Endothelial cell of umbilical vein (primary cell): ENCODE measurements around the gene CACNB4. TPM values are rescaled to one million over a fixed set of nuclear protein-coding genes. Genes with fewer than 3 reads are reported as not detected.
A peak's percentile ranks its signal among the peaks of the same experiment; 100 is the strongest.
"Not testable (repeated sequence)": the region's sequence is repeated elsewhere in the genome, so short reads cannot be mapped to it uniquely, and the experiment has no call there.

Experiments used
- BruUV-seq: library from RNA; stranded (reverse); fragments of 400-500 nt; replicated peaks from 2 replicates; lab custom pipeline; 2021; lab: Mats Ljungman, UMichigan
- CTCF ChIA-PET: fragments of 300-600, 350-600 bp; sonication (Branson Sonifier 250); formaldehyde crosslinking; loops from one replicate; lab custom pipeline; 2021; ENCODE audit warnings: antibody characterized with exemption, inconsistent platforms; lab: Charles Lee
- POLR2A ChIA-PET: fragments of 300-600, 350-600 bp; sonication (Branson Sonifier 250); formaldehyde crosslinking; loops from one replicate; lab custom pipeline; 2021; ENCODE audit warnings: antibody characterized with exemption, inconsistent platforms; lab: Charles Lee
- DNase-seq: peaks from one replicate; pipeline ENCODE4 v3.0.0-alpha.2; 2011; ENCODE audit warnings: low read depth, low spot score
- FAIRE-seq: peaks from 2 replicates; lab custom pipeline; 2011; peaks lifted over from hg19 to GRCh38; lab: Jason Lieb, UNC
- H2AFZ ChIP-seq: 2 replicates; pipeline ENCODE4 v1.6.0; 2012; ENCODE audit warnings: low read depth, low read length, control low read depth, inconsistent platforms
- H3K27ac ChIP-seq: 2 replicates; pipeline ENCODE4 v1.5.1; 2011; ENCODE audit warnings: low read depth, mild to moderate bottlenecking, control low read depth, low read length, moderate library complexity; ENCODE audit not compliant: insufficient read depth
- H3K27me3 ChIP-seq, 2 experiments: 2 replicates each; pipeline versions ENCODE4 v1.6.0 to v1.6.1; 2011; ENCODE audit warnings: low read length in 2 of 2, mixed read lengths in 1 of 2; ENCODE audit not compliant: control insufficient read depth in 2 of 2, insufficient read depth in 2 of 2
- H3K36me3 ChIP-seq, 2 experiments: 2 replicates in 1 of 2; 3 replicates in 1 of 2; pipeline ENCODE4 v1.5.1; 2011; ENCODE audit warnings: low read length in 2 of 2, mild to moderate bottlenecking in 1 of 2, moderate library complexity in 1 of 2; ENCODE audit not compliant: control insufficient read depth in 2 of 2, insufficient read depth in 2 of 2; ENCODE audit errors: extremely low read depth in 1 of 2
- H3K4me1 ChIP-seq: 3 replicates; pipeline ENCODE4 v1.5.1; 2011; ENCODE audit warnings: mild to moderate bottlenecking, low read length; ENCODE audit not compliant: control insufficient read depth, insufficient read depth; ENCODE audit errors: extremely low read depth
- H3K4me2 ChIP-seq: 2 replicates; pipeline ENCODE4 v1.6.1; 2011; ENCODE audit warnings: low read length, control low read depth, mixed read lengths; ENCODE audit not compliant: insufficient read depth
- H3K4me3 ChIP-seq, 3 experiments: fragments of 200-600 bp in 1 of 3; sonication (generic), shearing (Covaris generic) in 1 of 3; replicated peaks in 1 of 3; 2 replicates each; pipeline ENCODE4 v1.5.1; 2011 to 2016; ENCODE audit warnings: control low read depth in 3 of 3, low read length in 3 of 3, mild to moderate bottlenecking in 2 of 3, inconsistent platforms in 1 of 3, low read depth in 1 of 3, moderate library complexity in 1 of 3; ENCODE audit not compliant: insufficient read depth in 1 of 3
- H3K79me2 ChIP-seq: 2 replicates; pipeline ENCODE4 v1.6.0; 2012; ENCODE audit warnings: low read length, inconsistent platforms; ENCODE audit not compliant: control insufficient read depth, insufficient read depth
- H3K9ac ChIP-seq: replicated peaks from 2 replicates; pipeline ENCODE3; 2011; ENCODE audit warnings: low read length, control low read depth; ENCODE audit not compliant: insufficient read depth; ENCODE audit errors: extremely low read depth
- H3K9me1 ChIP-seq: replicated peaks from 3 replicates; pipeline ENCODE4 v1.6.0; 2011; ENCODE audit warnings: mild to moderate bottlenecking, low read length; ENCODE audit not compliant: control insufficient read depth, insufficient read depth; ENCODE audit errors: extremely low read depth
- H3K9me3 ChIP-seq: replicated peaks from 2 replicates; pipeline ENCODE4 v1.5.1; 2012; ENCODE audit warnings: low read length, inconsistent platforms; ENCODE audit not compliant: control insufficient read depth, insufficient read depth
- H4K20me1 ChIP-seq: replicated peaks from 2 replicates; pipeline ENCODE3; 2011; ENCODE audit warnings: mild to moderate bottlenecking, low read length; ENCODE audit not compliant: control insufficient read depth, insufficient read depth; ENCODE audit errors: extremely low read depth
- EZH2 ChIP-seq: IDR thresholded peaks from 2 replicates; pipeline ENCODE4 v1.6.1; 2012; ENCODE audit warnings: borderline replicate concordance, low read depth, mild to moderate bottlenecking, moderate library complexity, low read length, inconsistent platforms; ENCODE audit not compliant: severe bottlenecking
- FOS ChIP-seq: IDR thresholded peaks from 2 replicates; pipeline ENCODE4 v1.6.1; 2011; ENCODE audit warnings: mild to moderate bottlenecking, low read length, moderate library complexity, borderline replicate concordance; ENCODE audit not compliant: insufficient read depth
- GATA2 ChIP-seq: IDR thresholded peaks from 2 replicates; pipeline ENCODE4 v1.7.0; 2011; ENCODE audit warnings: low read depth, mild to moderate bottlenecking, moderate library complexity, mixed read lengths, low read length; ENCODE audit not compliant: insufficient read length, insufficient read depth
- JUN ChIP-seq: IDR thresholded peaks from 2 replicates; pipeline ENCODE4 v1.6.1; 2011; ENCODE audit warnings: borderline replicate concordance, low read depth; ENCODE audit not compliant: insufficient read length, insufficient read depth
- MYC ChIP-seq: IDR thresholded peaks from one replicate; pipeline ENCODE4 v1.6.1; 2011; ENCODE audit warnings: mild to moderate bottlenecking, low read depth, low read length
- POLR2A ChIP-seq: IDR thresholded peaks from 2 replicates; pipeline ENCODE4 v1.6.1; 2012; ENCODE audit warnings: low read depth, mild to moderate bottlenecking, control low read depth, low read length
- POLR2AphosphoS5 ChIP-seq: IDR thresholded peaks from 2 replicates; pipeline ENCODE4 v1.6.1; 2012; ENCODE audit warnings: low read depth, mild to moderate bottlenecking, control low read depth, low read length, moderate library complexity; ENCODE audit not compliant: insufficient read depth
- dilution Hi-C: fragments of 300-500 bp; cut with MboI; formaldehyde crosslinking; loops from one replicate; pipeline ENCODE4 v1.15.0; 2019; ENCODE audit warnings: low sequenced_read_pairs; ENCODE audit not compliant: extremely low pct_ligation_motif_present
- intact Hi-C: fragments of 100-400 bp; cut with micrococcal nuclease; formaldehyde crosslinking; loops from one replicate; pipeline ENCODE4 v1.10.0; 2022
- polyA plus RNA-seq, 4 experiments: library from polyadenylated mRNA; depleted of rRNA in 3 of 4; stranded (reverse) in 3 of 4; unstranded in 1 of 4; fragments of >200 nt; gene quantifications; 2 replicates each; pipeline versions ENCODE4 v1.2.1 to v1.2.3, GENCODE V29; 2011 to 2012; ENCODE audit warnings: missing spikeins in 1 of 4
- total RNA-seq: library from RNA; stranded (reverse); gene quantifications from 2 replicates; pipeline ENCODE4 v1.2.3, GENCODE V29; 2021
- TF ChIP-seq, protein P1 (sequence below): IDR thresholded peaks from 2 replicates; pipeline ENCODE4 v1.6.1; 2011; ENCODE audit not compliant: insufficient read depth, insufficient read length
- TF ChIP-seq, protein P2 (sequence below), 2 donors: IDR thresholded peaks; 1 replicate in 1 of 2; 2 replicates in 1 of 2; pipeline ENCODE4 v1.5.1; 2011; ENCODE audit warnings: low read length in 2 of 2, mild to moderate bottlenecking in 2 of 2, moderate library complexity in 2 of 2, control low read depth in 1 of 2, inconsistent platforms in 1 of 2, low read depth in 1 of 2; ENCODE audit not compliant: insufficient read depth in 1 of 2; ENCODE audit errors: extremely low read depth in 1 of 2

The CACNB4 gene
- total and polyA plus RNA-seq, 2 donors (not counting 3 experiments of a cell fraction or from before 2014, with no cell fraction given): 0.23 to 0.58 TPM

DNA sequence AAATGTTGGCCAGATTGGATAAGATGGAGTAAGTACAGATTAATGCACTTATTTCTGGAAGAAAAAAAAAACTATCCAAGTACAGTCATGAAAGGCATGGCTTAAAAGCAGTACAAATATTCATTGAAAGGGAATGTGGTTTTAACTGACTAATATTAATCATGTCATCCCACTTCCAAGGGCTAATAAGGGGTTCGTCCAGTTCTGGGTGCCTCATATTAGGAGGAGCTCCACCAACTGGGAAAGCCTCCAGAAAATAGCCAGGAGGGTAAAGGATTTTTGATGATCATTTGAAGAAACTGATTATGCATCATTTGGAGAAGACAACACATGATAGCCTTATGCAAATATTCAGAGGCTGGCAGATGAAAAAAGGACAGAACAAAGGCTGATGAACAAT is 155.4 kb downstream of the CACNB4 start:
- CTCF ChIA-PET: no interaction called here
- DNase-seq (no peak), FAIRE-seq (no peak)
- POLR2A ChIA-PET: no interaction called here
- no peaks in the 10 kb centered on the region for H3K9me1 ChIP-seq
- H2AFZ ChIP-seq: no peak overlapping the region
- no peak overlapping the region for H3K4me3 ChIP-seq
- H3K9ac ChIP-seq: no peak overlapping the region
- H3K27ac ChIP-seq: no peak overlapping the region
- TF ChIP-seq POLR2A (no peak), POLR2AphosphoS5 (no peak), JUN (no peak), GATA2 (no peak), FOS (no peak), MYC (no peak), EZH2 (no peak)
- TF ChIP-seq, protein P1, sequence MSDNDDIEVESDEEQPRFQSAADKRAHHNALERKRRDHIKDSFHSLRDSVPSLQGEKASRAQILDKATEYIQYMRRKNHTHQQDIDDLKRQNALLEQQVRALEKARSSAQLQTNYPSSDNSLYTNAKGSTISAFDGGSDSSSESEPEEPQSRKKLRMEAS: no peak
- TF ChIP-seq, protein P2, sequence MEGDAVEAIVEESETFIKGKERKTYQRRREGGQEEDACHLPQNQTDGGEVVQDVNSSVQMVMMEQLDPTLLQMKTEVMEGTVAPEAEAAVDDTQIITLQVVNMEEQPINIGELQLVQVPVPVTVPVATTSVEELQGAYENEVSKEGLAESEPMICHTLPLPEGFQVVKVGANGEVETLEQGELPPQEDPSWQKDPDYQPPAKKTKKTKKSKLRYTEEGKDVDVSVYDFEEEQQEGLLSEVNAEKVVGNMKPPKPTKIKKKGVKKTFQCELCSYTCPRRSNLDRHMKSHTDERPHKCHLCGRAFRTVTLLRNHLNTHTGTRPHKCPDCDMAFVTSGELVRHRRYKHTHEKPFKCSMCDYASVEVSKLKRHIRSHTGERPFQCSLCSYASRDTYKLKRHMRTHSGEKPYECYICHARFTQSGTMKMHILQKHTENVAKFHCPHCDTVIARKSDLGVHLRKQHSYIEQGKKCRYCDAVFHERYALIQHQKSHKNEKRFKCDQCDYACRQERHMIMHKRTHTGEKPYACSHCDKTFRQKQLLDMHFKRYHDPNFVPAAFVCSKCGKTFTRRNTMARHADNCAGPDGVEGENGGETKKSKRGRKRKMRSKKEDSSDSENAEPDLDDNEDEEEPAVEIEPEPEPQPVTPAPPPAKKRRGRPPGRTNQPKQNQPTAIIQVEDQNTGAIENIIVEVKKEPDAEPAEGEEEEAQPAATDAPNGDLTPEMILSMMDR (IDR thresholded peaks at IDR 0.05; ENCODE audit: extremely low read depth in 1 of 2, insufficient read depth in 1 of 2, low read depth in 1 of 2, low read length in 2 of 2): no peak
- H3K9me3 ChIP-seq: no peaks in the 10 kb centered on the region
- no peaks in the 10 kb centered on the region for H3K36me3 ChIP-seq
- no TSS peak for BruUV-seq
- intact Hi-C loops: no loop called here
- H3K27me3 ChIP-seq: peaks cover 7% of the 10 kb centered on the region in 2 experiments
- dilution Hi-C loops: no loop called here
- no peaks in the 10 kb centered on the region for H4K20me1 ChIP-seq
- no peaks in the 10 kb centered on the region for H3K79me2 ChIP-seq
- H3K4me2 ChIP-seq: no peak overlapping the region
- no peaks in the 10 kb centered on the region for H3K4me1 ChIP-seq

DNA sequence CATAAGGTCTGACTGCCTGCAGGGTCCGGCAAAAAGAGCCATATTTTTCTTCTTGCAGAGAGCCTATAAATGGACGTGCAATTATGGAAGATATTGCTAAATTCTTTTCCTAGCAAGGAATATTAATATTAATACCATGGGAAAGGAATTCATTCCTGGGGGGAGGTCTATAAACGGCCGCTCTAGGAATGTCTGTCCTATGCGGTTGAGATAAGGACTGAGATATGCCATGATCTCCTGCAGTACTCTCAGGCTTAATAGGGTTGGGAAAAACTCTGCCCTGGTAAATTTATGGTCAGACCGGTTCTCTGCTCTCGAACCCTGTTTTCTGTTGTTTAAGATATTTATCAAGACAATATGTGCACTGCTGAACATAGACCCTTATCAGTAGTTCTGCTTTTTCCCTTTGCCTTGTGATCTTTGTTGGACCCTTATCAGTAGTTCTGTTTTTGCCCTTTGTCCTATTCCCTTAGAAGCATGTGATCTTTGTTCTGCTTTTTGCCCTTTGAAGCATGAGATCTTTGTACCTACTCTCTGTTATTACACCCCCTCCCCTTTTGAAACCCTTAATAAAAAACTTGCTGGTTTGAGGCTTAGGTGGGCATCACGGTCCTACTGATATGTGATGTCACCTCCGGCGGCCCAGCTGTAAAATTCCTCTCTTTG is 156.2 kb downstream of the CACNB4 start:
- H2AFZ ChIP-seq, CTCF ChIA-PET, H3K9ac ChIP-seq, H4K20me1 ChIP-seq, H3K9me3 ChIP-seq, H3K4me2 ChIP-seq, dilution Hi-C loops, H3K36me3 ChIP-seq, DNase-seq, H3K4me1 ChIP-seq, POLR2A ChIA-PET, H3K27ac ChIP-seq, H3K9me1 ChIP-seq, H3K4me3 ChIP-seq, H3K79me2 ChIP-seq, H3K27me3 ChIP-seq, intact Hi-C loops, BruUV-seq: not testable (repeated sequence)
- FAIRE-seq: peak; percentile 44
